Upper lobe of right lung (tissue), 1 donor: ENCODE data around the gene ANTXR2. TPM values are rescaled to one million over a fixed set of nuclear protein-coding genes. Genes with fewer than 3 reads are reported as not detected.

Source experiments
- ATAC-seq: fragments of 200-7000 bp; cut with Tn5 transposase; one replicate; pipeline ENCODE4 v1.9.1; 2020; ENCODE audit warnings: mild to moderate bottlenecking, moderate library complexity
- DNase-seq: peaks from one replicate; pipeline ENCODE4 v3.0.0-alpha.2; 2020
- H3K27ac ChIP-seq: fragments of 200-600 bp; one replicate; pipeline ENCODE4 v1.8.0; 2022
- H3K27me3 ChIP-seq: fragments of 200-600 bp; one replicate; pipeline ENCODE4 v1.8.0; 2022; ENCODE audit warnings: mild to moderate bottlenecking
- H3K36me3 ChIP-seq: fragments of 200-600 bp; one replicate; pipeline ENCODE4 v1.8.0; 2022
- H3K4me1 ChIP-seq: fragments of 200-600 bp; one replicate; pipeline ENCODE4 v1.8.0; 2022
- H3K4me3 ChIP-seq: fragments of 200-600 bp; one replicate; pipeline ENCODE4 v1.8.0; 2022; ENCODE audit warnings: mild to moderate bottlenecking
- H3K9me3 ChIP-seq: fragments of 200-600 bp; one replicate; pipeline ENCODE4 v1.8.0; 2022
- CTCF ChIP-seq: fragments of 200-600 bp; IDR thresholded peaks from one replicate; pipeline ENCODE4 v1.8.0; 2022; ENCODE audit warnings: antibody characterized with exemption
- intact Hi-C: fragments of 100-400 bp; cut with DNase I; formaldehyde crosslinking; loops from one replicate; pipeline ENCODE4 v1.11.0; 2022
- total RNA-seq: library from RNA; stranded (reverse); fragmentation: NEBNext Ultra II Directional; extraction: Animal tissue kit (Norgen Biotek cat#: 25700); gene quantifications from one replicate; pipeline ENCODE4 v1.2.1, GENCODE V29; 2021
- donor health status: DM: no; HTN: yes; CAD: no; lungs with severe emphysema.

The ANTXR2 gene
- total RNA-seq, 1 donor from 2014 or later, result 67.4 TPM

GRCh38 chr4:80101792-80102116, 28.7 kb upstream of the ANTXR2 start:
- Histone ChIP-seq H3K36me3 (no peaks in the 10 kb centered on the region), H3K27ac (no peak overlapping the region), H3K9me3 (no peaks in the 10 kb centered on the region), H3K4me3 (no peak overlapping the region), H3K27me3 (no peaks in the 10 kb centered on the region), H3K4me1 (no peaks in the 10 kb centered on the region)
- no peak for TF ChIP-seq CTCF
- ATAC-seq, result no peak
- DNase-seq, result no peak
- intact Hi-C loops, result no loop called here

GRCh38 chr4:80101071-80101791, 28.2 kb upstream of the ANTXR2 start:
- Histone ChIP-seq H3K27ac (no peak overlapping the region), H3K9me3 (no peaks in the 10 kb centered on the region)
- ATAC-seq, result no peak

GRCh38 chr4:80099671-80100070, 26.6 kb upstream of the ANTXR2 start:
- ATAC-seq (no peak), DNase-seq (no peak)
- no peaks in the 10 kb centered on the region for H3K36me3 ChIP-seq
- H3K9me3 ChIP-seq, result no peaks in the 10 kb centered on the region
- intact Hi-C loops, result no loop called here
- no peaks in the 10 kb centered on the region for H3K27me3 ChIP-seq
- H3K27ac ChIP-seq, result no peak overlapping the region
- no peak overlapping the region for H3K4me3 ChIP-seq
- H3K4me1 ChIP-seq, result no peaks in the 10 kb centered on the region
- TF ChIP-seq CTCF, result no peak

More at GRCh38 chr4:80101071-80101791, 28.2 kb upstream of the ANTXR2 start:
- no peaks in the 10 kb centered on the region for H3K4me1 ChIP-seq
- intact Hi-C loops, result no loop called here
- H3K4me3 ChIP-seq, result no peak overlapping the region
- no peaks in the 10 kb centered on the region for H3K36me3 ChIP-seq
- H3K27me3 ChIP-seq, result no peaks in the 10 kb centered on the region
- DNase-seq, result no peak
- TF ChIP-seq CTCF, result no peak

GRCh38 chr4:80098635-80099034, 25.6 kb upstream of the ANTXR2 start:
- Histone ChIP-seq H3K27me3 (no peaks in the 10 kb centered on the region), H3K4me3 (no peak overlapping the region), H3K36me3 (no peaks in the 10 kb centered on the region), H3K4me1 (no peaks in the 10 kb centered on the region), H3K9me3 (no peaks in the 10 kb centered on the region), H3K27ac (no peak overlapping the region)
- no peak for ATAC-seq
- DNase-seq, result no peak
- intact Hi-C loops, result no loop called here
- no peak for TF ChIP-seq CTCF

GRCh38 chr4:80097400-80098177, 24.6 kb upstream of the ANTXR2 start:
- Histone ChIP-seq H3K4me3 (no peak overlapping the region), H3K27ac (no peak overlapping the region), H3K36me3 (no peaks in the 10 kb centered on the region), H3K4me1 (no peaks in the 10 kb centered on the region), H3K27me3 (no peaks in the 10 kb centered on the region), H3K9me3 (no peaks in the 10 kb centered on the region)
- TF ChIP-seq CTCF, result no peak
- DNase-seq (no peak), ATAC-seq (no peak)
- intact Hi-C loops, result no loop called here
